Right kidney (tissue), 9 donors: ENCODE measurements around the gene SDK1.

Experiments
- DNase-seq: peaks from one replicate; pipeline ENCODE4 v3.0.0-alpha.2; 2016
- long read RNA-seq, 8 donors: transcript quantifications; one replicate each; lab custom pipeline, GENCODE V29; 2026

Gene SDK1
- long read RNA-seq, donor 1, result 0 reads
- long read RNA-seq, donor 2, result 0 reads
- long read RNA-seq, donor 3, result 0 reads
- long read RNA-seq, donor 4, result 0 reads
- long read RNA-seq, donor 5, result 0 reads
- long read RNA-seq, donor 6, result 0 reads
- long read RNA-seq, donor 7, result 0 reads
- long read RNA-seq, donor 8, result 0 reads

- peak; percentile 96 for DNase-seq
Observed at GRCh38 chr7:3300651-3301448, at the start of gene SDK1. TSS of gene SDK1 (plus strand) at chr7:3301252. CDS start at chr7:3301587, 335 bp downstream.

GRCh38 chr7:3254718-3255117 is 46.3 kb upstream of the SDK1 start:
- no peak for DNase-seq

GRCh38 chr7:3259711-3260400 is 41.2 kb upstream of the SDK1 start:
- DNase-seq, result no peak

GRCh38 chr7:3260401-3260715 is 40.7 kb upstream of the SDK1 start:
- DNase-seq, result no peak

GRCh38 chr7:3264693-3265339 is 36.2 kb upstream of the SDK1 start:
- DNase-seq, result no peak

- no peak for DNase-seq
Observed at GRCh38 chr7:3265388-3265787, 35.7 kb upstream of the SDK1 start.

GRCh38 chr7:3266240-3266639 is 34.8 kb upstream of the SDK1 start:
- DNase-seq, result no peak

GRCh38 chr7:3267966-3268690 is 32.9 kb upstream of the SDK1 start:
- DNase-seq, result no peak

GRCh38 chr7:3270362-3270761 is 30.7 kb upstream of the SDK1 start:
- no peak for DNase-seq

- no peak for DNase-seq
Observed at GRCh38 chr7:3271298-3271697, 29.8 kb upstream of the SDK1 start.

- no peak for DNase-seq
Observed at GRCh38 chr7:3272691-3273141, 28.3 kb upstream of the SDK1 start.

GRCh38 chr7:3274131-3274530 is 26.9 kb upstream of the SDK1 start:
- no peak for DNase-seq

GRCh38 chr7:3277604-3278572 is 23.2 kb upstream of the SDK1 start:
- DNase-seq, result no peak

- DNase-seq, result no peak
Observed at GRCh38 chr7:3279147-3279818, 21.8 kb upstream of the SDK1 start.

GRCh38 chr7:3280445-3280844 is 20.6 kb upstream of the SDK1 start:
- no peak for DNase-seq

- no peak for DNase-seq
Observed at GRCh38 chr7:3280946-3281656, 20.0 kb upstream of the SDK1 start.

- no peak for DNase-seq
Observed at GRCh38 chr7:3282457-3282856, 18.6 kb upstream of the SDK1 start.

- no peak for DNase-seq
Observed at GRCh38 chr7:3283130-3283704, 17.8 kb upstream of the SDK1 start.

- no peak for DNase-seq
Observed at GRCh38 chr7:3285652-3286051, 15.4 kb upstream of the SDK1 start.

- no peak for DNase-seq
Observed at GRCh38 chr7:3289996-3290395, 11.1 kb upstream of the SDK1 start.
